Measurements from ENCODE around the gene SLC27A5. TPM values are rescaled to one million over a fixed set of nuclear protein-coding genes. Genes with fewer than 3 reads are reported as not detected.
A peak's percentile ranks its signal among the peaks of the same experiment; 100 is the strongest.

The SLC27A5 gene
- total and polyA plus RNA-seq, 2 donors from 2014 or later, result 10.8 to 41.5 TPM

- intact Hi-C loops (cut with DNase I), result no loop called here
- TF ChIP-seq CTCF (IDR thresholded peaks at IDR 0.05; ENCODE audit: borderline replicate concordance, extremely low read depth, insufficient read depth), result no peak
Measured at GRCh38 chr19:58558066-58558622, 46.4 kb upstream of the SLC27A5 start, which contains the start of gene UBE2M. Gene UBE2M, minus strand, starts transcription at chr19:58558611. Its CDS starts 230 bp downstream, at chr19:58558381.

GRCh38 chr19:58557221-58558065 is 45.7 kb upstream of the SLC27A5 start:
- DNase-seq (peak in 2 of 5 donors; percentile 73 to 76), FAIRE-seq (no peak)
- H3K4me3 ChIP-seq (ENCODE audit: low read length in 3 of 3), result peak overlapping the region; percentile 83 to 93 (median 91)
- intact Hi-C loops (cut with DNase I), result no loop called here
- no peaks in the 10 kb centered on the region for H3K27me3 ChIP-seq (ENCODE audit: control insufficient read depth, insufficient read depth, low read length)
- no peak for TF ChIP-seq CTCF (IDR thresholded peaks at IDR 0.05; ENCODE audit: borderline replicate concordance, extremely low read depth, insufficient read depth)
- peaks cover 0 to 15% (median 12%) of the 10 kb centered on the region in 3 donors for H3K36me3 ChIP-seq (ENCODE audit: control insufficient read depth in 2 of 3, insufficient read depth in 3 of 3, low read length in 3 of 3)
- H3K4me1 ChIP-seq (ENCODE audit: control insufficient read depth in 2 of 3, insufficient read depth in 2 of 3, low read depth in 1 of 3, low read length in 3 of 3), result peaks cover 3 to 47% (median 26%) of the 10 kb centered on the region in 3 donors
- H3K9ac ChIP-seq (ENCODE audit: low read length in 3 of 3), result peak overlapping the region; percentile 76 to 99 (median 98)
- H3K27ac ChIP-seq (ENCODE audit: low read depth in 2 of 2, low read length in 2 of 2), result peak overlapping the region; percentile 90 to 98
- H3K9me3 ChIP-seq (ENCODE audit: control insufficient read depth in 2 of 3, insufficient read depth in 1 of 3, low read length in 3 of 3), result no peaks in the 10 kb centered on the region

More at GRCh38 chr19:58558066-58558622, 46.4 kb upstream of the SLC27A5 start, which contains the start of gene UBE2M:
- DNase-seq, result peak in 4 of 5 donors; percentile 33 to 94 (median 80)
- no peaks in the 10 kb centered on the region for H3K27me3 ChIP-seq (ENCODE audit: control insufficient read depth, insufficient read depth, low read length)
- peak within 1 kb of the TSS; percentile 98 to 100 for H3K27ac ChIP-seq (ENCODE audit: low read depth in 2 of 2, low read length in 2 of 2)
- peak within 1 kb of the TSS; percentile 93 to 100 (median 95) for H3K4me3 ChIP-seq (ENCODE audit: low read length in 3 of 3)
- H3K9me3 ChIP-seq (ENCODE audit: control insufficient read depth in 2 of 3, insufficient read depth in 1 of 3, low read length in 3 of 3), result no peaks in the 10 kb centered on the region
- H3K36me3 ChIP-seq (ENCODE audit: control insufficient read depth in 2 of 3, insufficient read depth in 3 of 3, low read length in 3 of 3), result peaks cover 0 to 11% (median 9%) of the 10 kb centered on the region in 3 donors
- H3K9ac ChIP-seq (ENCODE audit: low read length in 3 of 3), result peak within 1 kb of the TSS; percentile 96 to 100 (median 98)
- no peak for FAIRE-seq
- peaks cover 3 to 54% (median 26%) of the 10 kb centered on the region in 3 donors for H3K4me1 ChIP-seq (ENCODE audit: control insufficient read depth in 2 of 3, insufficient read depth in 2 of 3, low read depth in 1 of 3, low read length in 3 of 3)

GRCh38 chr19:58556622-58557220 is 44.9 kb upstream of the SLC27A5 start:
- no peaks in the 10 kb centered on the region for H3K27me3 ChIP-seq (ENCODE audit: control insufficient read depth, insufficient read depth, low read length)
- no peak for TF ChIP-seq CTCF (IDR thresholded peaks at IDR 0.05; ENCODE audit: borderline replicate concordance, extremely low read depth, insufficient read depth)
- DNase-seq, result peak in 1 of 5 donors; percentile 37
- peak overlapping the region in 2 of 3 donors; percentile 81 to 99 for H3K9ac ChIP-seq (ENCODE audit: low read length in 3 of 3)
- intact Hi-C loops (cut with DNase I), result no loop called here
- peaks cover 2 to 22% (median 16%) of the 10 kb centered on the region in 3 donors for H3K36me3 ChIP-seq (ENCODE audit: control insufficient read depth in 2 of 3, insufficient read depth in 3 of 3, low read length in 3 of 3)
- FAIRE-seq, result no peak
- H3K9me3 ChIP-seq (ENCODE audit: control insufficient read depth in 2 of 3, insufficient read depth in 1 of 3, low read length in 3 of 3), result no peaks in the 10 kb centered on the region
- peak overlapping the region in 2 of 3 donors; percentile 91 to 93 for H3K4me3 ChIP-seq (ENCODE audit: low read length in 3 of 3)
- peaks cover 3 to 40% (median 23%) of the 10 kb centered on the region in 3 donors for H3K4me1 ChIP-seq (ENCODE audit: control insufficient read depth in 2 of 3, insufficient read depth in 2 of 3, low read depth in 1 of 3, low read length in 3 of 3)
- peak overlapping the region in 1 of 2 donors; percentile 12 for H3K27ac ChIP-seq (ENCODE audit: low read depth in 2 of 2, low read length in 2 of 2)

All from kidney (tissue), 14 donors.